HL-60 (cell line): Measurements from ENCODE around the gene MET.
"Not testable (repeated sequence)": the region's sequence is repeated elsewhere in the genome, so short reads cannot be mapped to it uniquely, and the experiment has no call there.

Experiments
- DNase-seq, 2 experiments: peaks; one replicate each; pipeline ENCODE4 v3.0.0-alpha.2; 2010 to 2020; ENCODE audit warnings: low read depth in 1 of 2, low spot score in 1 of 2
- H3K27ac ChIP-seq: fragments of 250-450 bp; sonication (Bioruptor Pico); replicated peaks from 2 replicates; pipeline ENCODE4 v1.5.1; 2020; ENCODE audit warnings: mild to moderate bottlenecking, moderate library complexity
- H3K27me3 ChIP-seq: fragments of 250-450 bp; sonication (Bioruptor Pico); 2 replicates; pipeline ENCODE4 v1.5.1; 2021; ENCODE audit warnings: mild to moderate bottlenecking, moderate library complexity; ENCODE audit not compliant: insufficient read depth, poor library complexity, severe bottlenecking
- H3K4me3 ChIP-seq: replicated peaks from 2 replicates; pipeline ENCODE4 v1.5.1; 2011; ENCODE audit warnings: mild to moderate bottlenecking, control low read depth, low read length; ENCODE audit not compliant: insufficient read depth
- GABPA ChIP-seq: IDR thresholded peaks from 2 replicates; pipeline ENCODE4 v1.6.1; 2012; ENCODE audit warnings: low read depth
- POLR2AphosphoS5 ChIP-seq: IDR thresholded peaks from 2 replicates; pipeline ENCODE4 v1.6.1; 2012; ENCODE audit warnings: low read depth
- SPI1 ChIP-seq: IDR thresholded peaks from 2 replicates; pipeline ENCODE4 v1.6.1; 2012; ENCODE audit warnings: low read depth, mild to moderate bottlenecking, borderline replicate concordance
- TF ChIP-seq, protein P1 (sequence below): IDR thresholded peaks from 2 replicates; pipeline ENCODE4 v1.6.1; 2012; ENCODE audit warnings: low read depth; ENCODE audit not compliant: insufficient replicate concordance
- TF ChIP-seq, protein P2 (sequence below): IDR thresholded peaks from one replicate; pipeline ENCODE4 v1.5.1; 2011; ENCODE audit warnings: low read length, control low read depth, inconsistent platforms; ENCODE audit not compliant: insufficient read depth

MET gene

DNA sequence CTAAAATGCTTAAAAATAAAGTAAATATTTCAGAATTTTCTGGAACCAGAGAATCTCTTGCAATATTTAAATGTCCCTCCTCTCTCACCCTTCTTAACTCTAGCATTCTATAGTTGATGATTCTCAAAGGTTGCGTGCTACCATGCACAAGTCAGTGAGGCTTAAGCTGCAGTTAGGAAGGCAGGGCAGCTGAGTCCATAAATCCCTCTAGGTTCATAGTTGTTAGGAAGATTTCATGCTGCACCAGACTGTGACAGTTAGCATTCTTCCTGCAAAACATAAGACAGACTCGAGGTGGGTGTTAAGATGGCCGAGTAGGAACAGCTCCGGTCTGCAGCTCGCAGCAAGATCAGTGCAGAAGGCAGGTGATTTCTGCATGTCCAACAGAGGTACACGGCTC, 70.6 kb downstream of the MET start:
- TF ChIP-seq, protein P1, sequence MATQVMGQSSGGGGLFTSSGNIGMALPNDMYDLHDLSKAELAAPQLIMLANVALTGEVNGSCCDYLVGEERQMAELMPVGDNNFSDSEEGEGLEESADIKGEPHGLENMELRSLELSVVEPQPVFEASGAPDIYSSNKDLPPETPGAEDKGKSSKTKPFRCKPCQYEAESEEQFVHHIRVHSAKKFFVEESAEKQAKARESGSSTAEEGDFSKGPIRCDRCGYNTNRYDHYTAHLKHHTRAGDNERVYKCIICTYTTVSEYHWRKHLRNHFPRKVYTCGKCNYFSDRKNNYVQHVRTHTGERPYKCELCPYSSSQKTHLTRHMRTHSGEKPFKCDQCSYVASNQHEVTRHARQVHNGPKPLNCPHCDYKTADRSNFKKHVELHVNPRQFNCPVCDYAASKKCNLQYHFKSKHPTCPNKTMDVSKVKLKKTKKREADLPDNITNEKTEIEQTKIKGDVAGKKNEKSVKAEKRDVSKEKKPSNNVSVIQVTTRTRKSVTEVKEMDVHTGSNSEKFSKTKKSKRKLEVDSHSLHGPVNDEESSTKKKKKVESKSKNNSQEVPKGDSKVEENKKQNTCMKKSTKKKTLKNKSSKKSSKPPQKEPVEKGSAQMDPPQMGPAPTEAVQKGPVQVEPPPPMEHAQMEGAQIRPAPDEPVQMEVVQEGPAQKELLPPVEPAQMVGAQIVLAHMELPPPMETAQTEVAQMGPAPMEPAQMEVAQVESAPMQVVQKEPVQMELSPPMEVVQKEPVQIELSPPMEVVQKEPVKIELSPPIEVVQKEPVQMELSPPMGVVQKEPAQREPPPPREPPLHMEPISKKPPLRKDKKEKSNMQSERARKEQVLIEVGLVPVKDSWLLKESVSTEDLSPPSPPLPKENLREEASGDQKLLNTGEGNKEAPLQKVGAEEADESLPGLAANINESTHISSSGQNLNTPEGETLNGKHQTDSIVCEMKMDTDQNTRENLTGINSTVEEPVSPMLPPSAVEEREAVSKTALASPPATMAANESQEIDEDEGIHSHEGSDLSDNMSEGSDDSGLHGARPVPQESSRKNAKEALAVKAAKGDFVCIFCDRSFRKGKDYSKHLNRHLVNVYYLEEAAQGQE, result no peak
- TF ChIP-seq, protein P2, sequence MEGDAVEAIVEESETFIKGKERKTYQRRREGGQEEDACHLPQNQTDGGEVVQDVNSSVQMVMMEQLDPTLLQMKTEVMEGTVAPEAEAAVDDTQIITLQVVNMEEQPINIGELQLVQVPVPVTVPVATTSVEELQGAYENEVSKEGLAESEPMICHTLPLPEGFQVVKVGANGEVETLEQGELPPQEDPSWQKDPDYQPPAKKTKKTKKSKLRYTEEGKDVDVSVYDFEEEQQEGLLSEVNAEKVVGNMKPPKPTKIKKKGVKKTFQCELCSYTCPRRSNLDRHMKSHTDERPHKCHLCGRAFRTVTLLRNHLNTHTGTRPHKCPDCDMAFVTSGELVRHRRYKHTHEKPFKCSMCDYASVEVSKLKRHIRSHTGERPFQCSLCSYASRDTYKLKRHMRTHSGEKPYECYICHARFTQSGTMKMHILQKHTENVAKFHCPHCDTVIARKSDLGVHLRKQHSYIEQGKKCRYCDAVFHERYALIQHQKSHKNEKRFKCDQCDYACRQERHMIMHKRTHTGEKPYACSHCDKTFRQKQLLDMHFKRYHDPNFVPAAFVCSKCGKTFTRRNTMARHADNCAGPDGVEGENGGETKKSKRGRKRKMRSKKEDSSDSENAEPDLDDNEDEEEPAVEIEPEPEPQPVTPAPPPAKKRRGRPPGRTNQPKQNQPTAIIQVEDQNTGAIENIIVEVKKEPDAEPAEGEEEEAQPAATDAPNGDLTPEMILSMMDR, result no peak
- TF ChIP-seq SPI1, result no peak
- H3K4me3 ChIP-seq, result no peak overlapping the region
- no peak overlapping the region for H3K27ac ChIP-seq
- no peak for DNase-seq
- H3K27me3 ChIP-seq, result no peaks in the 10 kb centered on the region

- not testable (repeated sequence) for H3K27ac ChIP-seq, H3K4me3 ChIP-seq, H3K27me3 ChIP-seq, DNase-seq
These were observed 71.8 kb downstream of the MET start for GRCh38 chr7:116743835-116744234.

DNA sequence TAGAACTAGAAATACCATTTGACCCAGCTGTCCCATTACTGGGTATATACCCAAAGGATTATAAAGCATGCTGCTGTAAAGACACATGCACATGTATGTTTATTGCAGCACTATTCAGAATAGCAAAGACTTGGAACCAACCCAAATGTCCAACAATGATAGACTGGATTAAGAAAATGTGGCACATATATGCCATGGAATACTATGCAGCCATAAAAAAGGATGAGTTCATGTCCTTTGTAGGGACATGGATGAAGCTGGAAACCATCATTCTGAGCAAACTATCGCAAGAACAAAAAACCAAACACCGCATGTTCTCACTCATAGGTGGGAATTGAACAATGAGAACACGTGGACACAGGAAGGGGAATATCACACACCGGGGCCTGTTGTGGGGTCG, 74.4 kb downstream of the MET start:
- H3K4me3 ChIP-seq, H3K27me3 ChIP-seq, H3K27ac ChIP-seq, DNase-seq: not testable (repeated sequence)

DNA sequence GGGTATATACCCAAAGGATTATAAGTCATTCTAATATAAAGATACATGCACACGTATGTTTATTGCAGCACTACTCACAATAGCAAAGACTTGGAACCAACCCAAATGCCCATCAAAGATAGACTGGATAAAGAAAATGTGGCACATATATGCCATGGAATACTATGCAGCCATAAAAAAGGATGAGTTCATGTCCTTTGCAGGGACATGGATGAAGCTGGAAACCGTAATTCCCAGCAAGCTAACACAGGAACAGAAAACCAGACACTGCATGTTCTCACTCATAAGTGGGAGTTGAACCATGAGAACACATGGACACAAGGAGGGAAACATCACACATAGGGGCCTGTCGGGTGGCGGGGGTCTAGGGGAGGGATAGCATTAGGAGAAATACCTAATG, 79.1 kb downstream of the MET start:
- not testable (repeated sequence) for H3K27me3 ChIP-seq, H3K4me3 ChIP-seq, DNase-seq, H3K27ac ChIP-seq

DNA sequence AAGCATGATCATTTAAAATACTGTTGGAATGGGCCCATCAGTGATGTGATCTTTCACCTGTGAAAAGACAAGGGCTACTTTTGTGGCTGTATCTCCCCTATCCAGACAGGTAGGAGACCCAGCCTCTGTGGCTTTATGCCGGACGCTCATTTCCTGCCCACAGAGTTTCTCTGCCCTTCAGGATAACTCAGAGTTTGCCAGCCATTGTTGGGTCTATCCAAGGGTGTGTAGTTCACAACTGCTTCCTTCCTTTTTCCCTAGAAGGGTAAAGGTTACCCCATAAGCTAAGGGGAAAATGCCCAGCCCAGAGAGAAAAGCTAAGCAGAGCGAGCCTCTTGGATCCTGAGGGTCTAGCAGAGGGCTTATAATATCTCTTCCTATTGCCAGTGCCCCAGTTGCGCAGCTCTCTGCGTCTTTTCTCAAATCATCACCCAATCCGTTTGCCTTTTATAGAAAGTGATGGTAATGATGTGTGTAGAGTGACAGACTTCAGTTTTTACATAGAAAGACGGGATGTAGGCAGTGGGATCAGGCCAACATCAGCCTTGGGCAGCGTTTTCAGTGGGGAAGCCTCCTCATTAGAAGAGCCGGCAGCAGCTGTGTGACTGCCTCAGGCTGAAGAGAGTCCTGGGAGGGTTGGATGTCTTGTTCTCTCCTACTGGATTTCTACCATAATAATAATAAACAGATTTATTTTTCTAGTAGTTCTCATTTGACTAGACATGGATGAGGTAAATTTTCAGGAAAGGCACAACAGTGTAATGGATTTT, 80.5 kb downstream of the MET start:
- TF ChIP-seq POLR2AphosphoS5, result no peak
- TF ChIP-seq, protein P2, result no peak
- no peak for TF ChIP-seq GABPA
- TF ChIP-seq, protein P1, result no peak
- no peak for TF ChIP-seq SPI1
- Histone ChIP-seq H3K27me3 (peaks cover 3% of the 10 kb centered on the region), H3K27ac (no peak overlapping the region), H3K4me3 (no peak overlapping the region)
- DNase-seq, result no peak
